Fibroblast of pulmonary artery (primary cell): ENCODE measurements around the gene CCL4.

Experiments used
- DNase-seq: peaks from one replicate; pipeline ENCODE4 v3.0.0-alpha.2; 2010; ENCODE audit warnings: low read depth
- H3K4me3 ChIP-seq: replicated peaks from 2 replicates; pipeline ENCODE4 v1.5.1; 2011; ENCODE audit warnings: low read depth, mild to moderate bottlenecking, control low read depth, low read length, moderate library complexity
- CTCF ChIP-seq: IDR thresholded peaks from 2 replicates; pipeline ENCODE4 v1.5.1; 2011; ENCODE audit warnings: mild to moderate bottlenecking, control low read depth, low read length, inconsistent platforms; ENCODE audit errors: missing control alignments

CCL4 gene

GRCh38 chr17:36132421-36132831, 28.8 kb downstream of the CCL4 start:
- no peak for DNase-seq
- no peak overlapping the region for H3K4me3 ChIP-seq
- TF ChIP-seq CTCF = no peak

GRCh38 chr17:36133602-36134236, 30.1 kb downstream of the CCL4 start:
- DNase-seq = peak; percentile 38
- H3K4me3 ChIP-seq = no peak overlapping the region
- no peak for TF ChIP-seq CTCF

GRCh38 chr17:36135465-36135864, 31.8 kb downstream of the CCL4 start:
- DNase-seq = no peak
- no peak for TF ChIP-seq CTCF
- H3K4me3 ChIP-seq = no peak overlapping the region

GRCh38 chr17:36136036-36136435, 32.4 kb downstream of the CCL4 start:
- TF ChIP-seq CTCF = no peak
- no peak overlapping the region for H3K4me3 ChIP-seq
- DNase-seq = no peak

- no peak overlapping the region for H3K4me3 ChIP-seq
- no peak for TF ChIP-seq CTCF
- no peak for DNase-seq
Measured at GRCh38 chr17:36136439-36136838, 32.8 kb downstream of the CCL4 start.

GRCh38 chr17:36142235-36142634, 38.6 kb downstream of the CCL4 start:
- no peak overlapping the region for H3K4me3 ChIP-seq
- DNase-seq = no peak
- TF ChIP-seq CTCF = no peak

GRCh38 chr17:36142806-36143205, 39.2 kb downstream of the CCL4 start:
- no peak for DNase-seq
- H3K4me3 ChIP-seq = no peak overlapping the region
- TF ChIP-seq CTCF = no peak
